Karpas-422 (cell line): Measurements from ENCODE around the gene HYDIN. TPM values are rescaled to one million over a fixed set of nuclear protein-coding genes. Genes with fewer than 3 reads are reported as not detected.
"Not testable (repeated sequence)": the region's sequence is repeated elsewhere in the genome, so short reads cannot be mapped to it uniquely, and the experiment has no call there.

Experiments used
- DNase-seq: peaks from one replicate; pipeline ENCODE4 v3.0.0-alpha.2; 2015
- H2AFZ ChIP-seq: fragments of 200-600 bp; sonication (generic); 2 replicates; pipeline ENCODE4 v1.6.1; 2014; ENCODE audit warnings: antibody characterized with exemption, low read length, mixed read lengths
- H3K27ac ChIP-seq: fragments of 200-600 bp; sonication (generic); 2 replicates; pipeline ENCODE4 v1.5.1; 2014; ENCODE audit warnings: mild to moderate bottlenecking, low read length, moderate library complexity
- H3K27me3 ChIP-seq: fragments of 200-600 bp; sonication (generic); 2 replicates; pipeline ENCODE4 v1.6.1; 2014; ENCODE audit warnings: low read length, mixed read lengths
- H3K36me3 ChIP-seq: fragments of 200-600 bp; sonication (generic); 2 replicates; pipeline ENCODE4 v1.6.1; 2014; ENCODE audit warnings: low read length, mixed read lengths; ENCODE audit not compliant: insufficient read depth
- H3K4me1 ChIP-seq: fragments of 200-600 bp; sonication (generic); 2 replicates; pipeline ENCODE4 v1.6.1; 2014; ENCODE audit warnings: mild to moderate bottlenecking, low read length, mixed read lengths
- H3K4me2 ChIP-seq: fragments of 200-600 bp; sonication (generic); 2 replicates; pipeline ENCODE4 v1.6.1; 2014; ENCODE audit warnings: low read length, low read depth, mild to moderate bottlenecking; ENCODE audit not compliant: poor library complexity, severe bottlenecking
- H3K4me3 ChIP-seq: fragments of 200-600 bp; sonication (generic); 2 replicates; pipeline ENCODE4 v1.5.1; 2014; ENCODE audit warnings: mild to moderate bottlenecking, antibody characterized with exemption, low read length, mixed read lengths
- H3K79me2 ChIP-seq: fragments of 200-600 bp; sonication (generic); 2 replicates; pipeline ENCODE4 v1.6.1; 2014; ENCODE audit warnings: mild to moderate bottlenecking, low read length, mixed read lengths
- H3K9ac ChIP-seq: fragments of 200-600 bp; sonication (generic); 2 replicates; pipeline ENCODE4 v1.6.0; 2014; ENCODE audit warnings: low read length
- H3K9me2 ChIP-seq: fragments of 200-600 bp; sonication (generic), shearing (Covaris generic); replicated peaks from 2 replicates; pipeline ENCODE4 v1.6.0; 2014; ENCODE audit warnings: mild to moderate bottlenecking, low read length, moderate library complexity; ENCODE audit not compliant: insufficient read depth
- H3K9me3 ChIP-seq: fragments of 300-700, 200-600 bp; sonication (generic); 2 replicates; pipeline ENCODE4 v1.6.1; 2014; ENCODE audit warnings: low read length, mixed read lengths
- H4K20me1 ChIP-seq: fragments of 200-600 bp; sonication (generic); 2 replicates; pipeline ENCODE4 v1.6.1; 2014; ENCODE audit warnings: mild to moderate bottlenecking, antibody characterized with exemption, low read length, low read depth; ENCODE audit not compliant: insufficient read depth
- total RNA-seq: library from RNA; depleted of rRNA; stranded (reverse); fragments of >200 nt; shearing (Covaris generic); gene quantifications from 2 replicates; pipeline ENCODE4 v1.2.3, GENCODE V29; 2014; ENCODE audit warnings: low replicate concordance

HYDIN gene
- total RNA-seq, 1 experiment from 2014 or later = not detected

DNA sequence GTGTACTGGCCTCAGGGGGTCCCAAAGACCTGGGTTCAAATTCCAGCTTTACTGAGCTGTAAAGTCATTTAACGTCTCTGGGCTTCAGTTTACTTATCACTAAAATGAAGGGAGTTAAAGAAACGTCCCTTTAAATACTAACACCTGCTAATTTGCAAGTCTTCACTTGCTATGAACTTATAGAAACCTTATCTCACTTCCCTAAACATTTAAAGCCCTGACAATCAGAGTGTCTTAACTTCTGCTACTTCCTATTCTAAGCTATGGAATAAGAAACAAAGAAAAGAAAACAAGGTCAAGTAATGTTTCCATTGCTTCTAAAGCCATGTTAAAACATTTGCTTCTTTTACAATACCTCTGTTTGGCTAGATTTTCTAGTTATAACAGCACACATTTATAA, 87.3 kb downstream of the HYDIN start:
- DNase-seq, H3K4me3 ChIP-seq, H3K9me3 ChIP-seq, H2AFZ ChIP-seq, H3K9me2 ChIP-seq, H3K36me3 ChIP-seq, H3K9ac ChIP-seq, H3K27me3 ChIP-seq, H3K27ac ChIP-seq, H4K20me1 ChIP-seq, H3K79me2 ChIP-seq, H3K4me2 ChIP-seq, H3K4me1 ChIP-seq: not testable (repeated sequence)

DNA sequence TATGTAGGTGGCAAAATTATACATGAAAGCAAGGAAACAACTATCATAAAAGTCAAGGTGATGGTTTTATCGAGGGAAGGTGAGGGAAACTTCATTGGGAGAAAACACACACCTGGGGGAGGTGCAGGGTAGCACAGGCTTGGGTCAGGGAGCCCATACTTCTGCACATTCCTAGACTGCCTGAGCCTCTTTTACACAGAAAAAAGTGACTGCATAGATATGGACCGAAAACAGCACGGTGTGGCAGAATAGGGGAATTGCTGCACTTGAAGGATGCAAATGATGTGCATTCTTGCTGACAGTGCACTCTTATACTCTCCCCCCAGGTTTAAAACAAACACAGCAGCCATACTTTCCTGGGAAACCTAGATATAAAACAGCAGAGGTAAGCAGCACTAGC, 120.0 kb downstream of the HYDIN start:
- H3K4me3 ChIP-seq, H3K9me3 ChIP-seq, DNase-seq, H3K9me2 ChIP-seq, H2AFZ ChIP-seq, H3K4me2 ChIP-seq, H3K27ac ChIP-seq, H4K20me1 ChIP-seq, H3K79me2 ChIP-seq, H3K36me3 ChIP-seq, H3K4me1 ChIP-seq, H3K9ac ChIP-seq, H3K27me3 ChIP-seq: not testable (repeated sequence)

DNA sequence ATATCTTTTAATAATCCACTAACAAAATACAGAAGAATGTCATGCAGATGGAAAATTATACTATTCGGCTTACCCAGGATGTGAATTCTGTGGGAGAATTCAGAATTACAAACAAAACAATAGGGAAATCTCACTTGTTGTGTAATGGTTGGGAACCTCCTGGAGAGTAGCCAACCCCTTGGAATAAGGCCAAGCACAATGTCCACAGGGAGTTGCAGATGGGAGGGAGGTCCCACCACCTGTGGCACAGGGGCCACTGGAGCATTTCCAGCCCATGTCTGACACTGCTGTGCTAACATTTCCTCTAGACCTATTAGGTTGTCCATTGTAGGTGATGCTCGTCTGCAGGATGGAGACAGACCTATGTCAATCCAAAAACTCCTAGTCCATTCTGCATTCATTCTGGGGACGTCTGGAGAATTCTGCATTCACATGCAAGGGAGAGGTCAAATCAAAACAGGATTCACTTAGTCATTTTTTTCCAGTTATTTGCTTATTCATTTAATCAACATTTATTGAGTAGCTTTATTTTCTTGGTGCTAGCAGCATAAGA, 120.8 kb downstream of the HYDIN start:
- not testable (repeated sequence) for H3K4me1 ChIP-seq, H3K27ac ChIP-seq, H4K20me1 ChIP-seq, H3K4me2 ChIP-seq, H3K27me3 ChIP-seq, H3K9ac ChIP-seq, H3K36me3 ChIP-seq, H3K9me2 ChIP-seq, H3K79me2 ChIP-seq, DNase-seq, H3K9me3 ChIP-seq, H3K4me3 ChIP-seq, H2AFZ ChIP-seq

DNA sequence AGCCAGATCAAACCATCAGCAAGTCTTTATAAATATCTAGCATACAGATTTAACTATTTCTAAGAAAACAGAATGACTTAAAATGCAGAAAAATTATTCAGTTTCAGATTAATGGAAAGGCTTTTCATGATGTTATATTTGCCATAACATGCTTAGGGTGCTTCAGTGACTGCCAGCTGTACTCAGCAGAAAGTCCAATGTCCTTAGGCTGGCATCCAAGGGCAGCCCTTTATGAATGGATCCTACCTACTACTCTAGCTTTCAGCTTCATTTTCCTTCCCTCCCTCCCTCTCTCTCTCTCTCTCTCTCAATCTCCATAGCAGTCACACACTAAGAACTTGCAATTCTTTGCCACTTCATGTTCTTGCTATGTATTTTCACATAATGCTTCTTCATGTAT, 124.6 kb downstream of the HYDIN start:
- not testable (repeated sequence) for H3K9me3 ChIP-seq, H3K4me2 ChIP-seq, H3K9me2 ChIP-seq, H3K27me3 ChIP-seq, H3K4me3 ChIP-seq, H3K36me3 ChIP-seq, H2AFZ ChIP-seq, H3K9ac ChIP-seq, H3K79me2 ChIP-seq, DNase-seq, H4K20me1 ChIP-seq, H3K27ac ChIP-seq, H3K4me1 ChIP-seq

DNA sequence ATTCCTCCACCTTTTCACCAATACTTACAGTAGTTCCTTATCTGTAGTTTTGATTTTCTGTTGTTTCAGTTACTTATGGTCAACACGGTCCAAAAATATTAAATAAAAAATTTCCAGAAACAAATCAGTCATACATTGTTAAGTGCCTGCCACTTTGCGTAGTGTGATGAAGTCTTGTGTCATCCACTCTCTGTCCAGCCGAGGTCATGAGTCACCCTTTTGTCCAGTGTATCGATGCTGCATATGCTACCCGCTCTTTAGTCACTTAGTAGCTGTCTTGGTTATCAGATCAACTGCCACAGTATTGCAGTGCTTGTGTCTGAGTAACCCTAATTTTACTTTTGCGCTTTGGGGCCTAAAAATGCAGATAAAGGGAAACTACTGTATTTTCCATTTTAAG, 146.9 kb downstream of the HYDIN start:
- not testable (repeated sequence) for H2AFZ ChIP-seq

DNA sequence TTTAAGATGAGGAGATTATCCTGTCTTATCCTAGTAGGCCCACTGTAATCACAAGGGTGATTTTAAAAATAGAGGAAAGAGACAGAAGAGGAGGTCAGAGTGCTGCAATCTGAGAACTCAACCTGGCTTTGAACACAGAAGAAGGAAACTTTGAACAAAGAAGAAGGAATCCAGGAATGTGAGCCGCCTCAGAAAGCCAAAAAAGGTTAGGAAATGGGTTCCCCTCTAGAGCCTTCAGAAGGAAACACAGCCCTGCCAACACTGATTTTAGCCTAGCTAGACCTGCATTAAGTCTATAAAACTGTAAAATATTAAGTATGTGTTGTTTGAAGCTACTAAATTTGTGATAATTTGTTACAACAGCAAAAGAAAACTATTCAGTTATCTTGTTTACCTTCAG, 149.7 kb downstream of the HYDIN start:
- not testable (repeated sequence) for H3K79me2 ChIP-seq, H3K9me2 ChIP-seq, H3K27ac ChIP-seq, H3K9ac ChIP-seq, H2AFZ ChIP-seq, DNase-seq, H3K4me2 ChIP-seq, H3K9me3 ChIP-seq, H3K27me3 ChIP-seq, H3K36me3 ChIP-seq, H3K4me3 ChIP-seq, H3K4me1 ChIP-seq, H4K20me1 ChIP-seq

More for the DNA sequence above, 146.9 kb downstream of the HYDIN start:
- DNase-seq, H3K9me3 ChIP-seq, H4K20me1 ChIP-seq, H3K36me3 ChIP-seq, H3K79me2 ChIP-seq, H3K27me3 ChIP-seq, H3K9me2 ChIP-seq, H3K27ac ChIP-seq, H3K4me1 ChIP-seq, H3K4me2 ChIP-seq, H3K4me3 ChIP-seq, H3K9ac ChIP-seq: not testable (repeated sequence)

DNA sequence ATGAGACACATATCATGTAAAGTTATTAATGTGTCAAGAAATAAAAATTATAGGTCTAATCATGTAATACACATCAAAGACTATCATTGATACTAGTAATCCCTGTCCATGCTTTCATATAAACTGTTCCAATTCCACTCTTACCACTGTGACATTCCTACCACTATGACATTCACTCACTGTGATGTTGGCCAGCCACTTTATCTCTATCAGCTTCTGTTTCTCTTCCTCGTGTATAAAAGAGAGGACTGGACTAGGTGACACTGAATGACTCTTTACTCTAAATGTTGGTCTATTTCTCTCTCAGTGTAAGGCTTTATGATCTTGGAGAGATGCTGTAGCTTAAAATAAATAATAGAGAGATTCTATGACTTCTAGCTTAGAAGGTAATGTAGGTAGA, 150.3 kb downstream of the HYDIN start:
- H3K4me3 ChIP-seq, H3K36me3 ChIP-seq, H4K20me1 ChIP-seq, H3K9me3 ChIP-seq, H3K27ac ChIP-seq, H3K4me1 ChIP-seq, H3K4me2 ChIP-seq, H2AFZ ChIP-seq, DNase-seq, H3K27me3 ChIP-seq, H3K9ac ChIP-seq, H3K79me2 ChIP-seq, H3K9me2 ChIP-seq: not testable (repeated sequence)

DNA sequence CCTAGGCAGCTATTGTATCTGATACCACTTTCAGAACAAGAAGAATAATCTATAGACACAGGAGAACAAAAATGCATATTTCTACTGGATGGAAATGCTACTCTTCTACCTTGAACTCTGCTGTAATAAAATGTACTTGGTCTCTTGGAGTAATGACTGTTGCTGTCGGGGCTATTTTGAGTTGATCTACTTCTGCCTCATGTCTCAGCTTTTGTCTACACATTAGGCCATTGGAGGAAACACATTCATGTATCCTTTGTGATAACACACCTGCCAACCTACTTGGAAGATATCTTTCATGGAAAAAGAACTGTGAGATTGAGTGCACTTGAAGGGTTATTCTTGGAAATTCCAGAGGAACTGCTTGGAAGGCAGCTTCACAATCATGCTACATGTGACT, 159.9 kb downstream of the HYDIN start:
- H4K20me1 ChIP-seq, H3K4me1 ChIP-seq, H3K4me2 ChIP-seq, H3K27me3 ChIP-seq, H2AFZ ChIP-seq, H3K9ac ChIP-seq, H3K4me3 ChIP-seq, H3K36me3 ChIP-seq, H3K9me2 ChIP-seq, DNase-seq, H3K79me2 ChIP-seq, H3K9me3 ChIP-seq, H3K27ac ChIP-seq: not testable (repeated sequence)

DNA sequence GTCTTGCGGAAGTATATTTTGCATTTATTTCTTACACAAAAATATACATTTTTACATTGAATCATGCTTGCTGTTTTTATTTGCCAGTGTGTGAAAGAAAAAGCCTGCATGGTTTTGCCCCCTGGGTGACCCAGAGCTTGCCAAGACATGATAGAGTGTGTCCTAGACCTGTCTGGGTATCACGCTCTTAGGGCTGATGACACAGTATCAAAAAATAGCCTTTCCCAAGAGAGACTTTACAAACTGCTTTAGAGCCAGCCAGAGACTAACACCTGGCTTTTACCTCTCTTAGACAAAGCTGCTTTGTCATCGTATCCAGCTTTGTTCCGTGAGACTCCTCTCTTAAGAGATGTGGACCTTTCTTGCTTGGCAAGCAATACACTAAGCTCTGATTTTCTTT, 160.7 kb downstream of the HYDIN start:
- H3K9me3 ChIP-seq, H2AFZ ChIP-seq, H3K27ac ChIP-seq, H3K36me3 ChIP-seq, H3K4me2 ChIP-seq, H3K9me2 ChIP-seq, H3K9ac ChIP-seq, H3K27me3 ChIP-seq, H3K79me2 ChIP-seq, DNase-seq, H4K20me1 ChIP-seq, H3K4me3 ChIP-seq, H3K4me1 ChIP-seq: not testable (repeated sequence)
